Parathyroid adenoma (tissue), 2 donors: ENCODE data around the gene C11orf52.

Experiments
- H2AFZ ChIP-seq: fragments of 300-600 bp; sonication (generic); one replicate; pipeline ENCODE4 v1.7.0; 2017; ENCODE audit warnings: antibody characterized with exemption, mild to moderate bottlenecking
- H3K27ac ChIP-seq: fragments of 300-600 bp; sonication (generic); one replicate; pipeline ENCODE4 v1.7.0; 2017
- H3K27me3 ChIP-seq: fragments of 300-600 bp; sonication (generic); one replicate; pipeline ENCODE4 v1.7.0; 2017; ENCODE audit warnings: low read length; ENCODE audit not compliant: control insufficient read depth, insufficient read depth
- H3K36me3 ChIP-seq: fragments of 300-600 bp; sonication (generic); one replicate; pipeline ENCODE4 v1.7.0; 2017; ENCODE audit warnings: low read length; ENCODE audit not compliant: control insufficient read depth, insufficient read depth
- H3K4me1 ChIP-seq: fragments of 300-600 bp; sonication (generic); one replicate; pipeline ENCODE4 v1.7.0; 2017; ENCODE audit warnings: control low read depth
- H3K4me2 ChIP-seq: fragments of 300-600 bp; sonication (generic); one replicate; pipeline ENCODE4 v1.7.0; 2017; ENCODE audit warnings: low read length
- H3K4me3 ChIP-seq: fragments of 300-600 bp; sonication (generic); one replicate; pipeline ENCODE4 v1.7.0; 2017; ENCODE audit warnings: low read depth, low read length
- H3K79me2 ChIP-seq: fragments of 300-600 bp; sonication (generic); one replicate; pipeline ENCODE4 v1.7.0; 2017; ENCODE audit warnings: control low read depth
- H3K9ac ChIP-seq: fragments of 300-600 bp; sonication (generic); one replicate; pipeline ENCODE4 v1.7.0; 2017; ENCODE audit warnings: mild to moderate bottlenecking
- H3K9me3 ChIP-seq: fragments of 300-600 bp; sonication (generic); one replicate; pipeline ENCODE4 v1.7.0; 2017; ENCODE audit warnings: low read length; ENCODE audit not compliant: control insufficient read depth
- CTCF ChIP-seq: fragments of 300-600 bp; sonication (generic); IDR thresholded peaks from one replicate; pipeline ENCODE4 v1.7.0; 2017; ENCODE audit warnings: antibody characterized with exemption, mild to moderate bottlenecking
- donor health status: primary hyperparathyroidism.

C11orf52 gene

GRCh38 chr11:111949519-111950426 is 31.1 kb downstream of the C11orf52 start:
- H3K4me3 ChIP-seq, result no peak overlapping the region
- H3K27ac ChIP-seq, result no peak overlapping the region
- H3K27me3 ChIP-seq, result no peaks in the 10 kb centered on the region
- no peaks in the 10 kb centered on the region for H3K9me3 ChIP-seq
- H3K4me1 ChIP-seq, result no peaks in the 10 kb centered on the region
- H3K4me2 ChIP-seq, result no peak overlapping the region
- H2AFZ ChIP-seq, result no peak overlapping the region
- H3K79me2 ChIP-seq, result no peaks in the 10 kb centered on the region
- no peak for TF ChIP-seq CTCF
- H3K36me3 ChIP-seq, result no peaks in the 10 kb centered on the region
- H3K9ac ChIP-seq, result no peak overlapping the region

GRCh38 chr11:111951565-111951964 is 32.9 kb downstream of the C11orf52 start:
- no peaks in the 10 kb centered on the region for H3K79me2 ChIP-seq
- no peak overlapping the region for H3K9ac ChIP-seq
- TF ChIP-seq CTCF, result no peak
- no peaks in the 10 kb centered on the region for H3K4me1 ChIP-seq
- H3K27me3 ChIP-seq, result no peaks in the 10 kb centered on the region
- H3K27ac ChIP-seq, result no peak overlapping the region
- H2AFZ ChIP-seq, result no peak overlapping the region
- H3K36me3 ChIP-seq, result no peaks in the 10 kb centered on the region
- no peak overlapping the region for H3K4me2 ChIP-seq
- H3K4me3 ChIP-seq, result no peak overlapping the region
- H3K9me3 ChIP-seq, result no peaks in the 10 kb centered on the region

GRCh38 chr11:111954154-111954553 is 35.4 kb downstream of the C11orf52 start:
- no peak overlapping the region for H2AFZ ChIP-seq
- H3K27ac ChIP-seq, result no peak overlapping the region
- no peak overlapping the region for H3K4me2 ChIP-seq
- no peaks in the 10 kb centered on the region for H3K79me2 ChIP-seq
- no peaks in the 10 kb centered on the region for H3K9me3 ChIP-seq
- no peaks in the 10 kb centered on the region for H3K4me1 ChIP-seq
- TF ChIP-seq CTCF, result no peak
- no peak overlapping the region for H3K4me3 ChIP-seq
- H3K27me3 ChIP-seq, result no peaks in the 10 kb centered on the region
- H3K9ac ChIP-seq, result no peak overlapping the region
- no peaks in the 10 kb centered on the region for H3K36me3 ChIP-seq

GRCh38 chr11:111957663-111958444 is 39.1 kb downstream of the C11orf52 start:
- H3K79me2 ChIP-seq, result no peaks in the 10 kb centered on the region
- H3K9me3 ChIP-seq, result no peaks in the 10 kb centered on the region
- H3K36me3 ChIP-seq, result no peaks in the 10 kb centered on the region
- no peak overlapping the region for H3K27ac ChIP-seq
- no peak overlapping the region for H3K4me3 ChIP-seq
- no peak overlapping the region for H3K9ac ChIP-seq
- H3K4me2 ChIP-seq, result no peak overlapping the region
- TF ChIP-seq CTCF, result no peak
- H3K27me3 ChIP-seq, result no peaks in the 10 kb centered on the region
- peaks cover 6% of the 10 kb centered on the region for H3K4me1 ChIP-seq
- H2AFZ ChIP-seq, result no peak overlapping the region
